ENCODE results near the gene POLK.

GRCh38 chr5:75472973-75473372, 38.7 kb upstream of the POLK start:
- no peak for TF ChIP-seq POLR2A (IDR thresholded peaks at IDR 0.05; ENCODE audit: low read depth, low read length)
- no peak for TF ChIP-seq POLR2AphosphoS5 (IDR thresholded peaks at IDR 0.05; ENCODE audit: low read depth, low read length)
- no peak for TF ChIP-seq SPI1 (IDR thresholded peaks at IDR 0.05; ENCODE audit: low read depth, low read length)
- no peak for TF ChIP-seq POU2F2 (IDR thresholded peaks at IDR 0.05; ENCODE audit: low read depth, low read length)
